K562 (cell line): ENCODE measurements around the gene SLC12A3. TPM values are rescaled to one million over a fixed set of nuclear protein-coding genes. Genes with fewer than 3 reads are reported as not detected.

Experiments used
- BDP1 ChIP-seq: IDR thresholded peaks from 3 replicates; pipeline ENCODE4 v1.6.1; 2011; ENCODE audit not compliant: insufficient read length, insufficient read depth
- C11orf30 ChIP-seq: fragments of 450-650 bp; IDR thresholded peaks from 2 replicates; pipeline ENCODE4 v1.6.1; 2016; ENCODE audit warnings: low read depth, mild to moderate bottlenecking
- ETV1 ChIP-seq: fragments of 450-650 bp; conservative IDR thresholded peaks from 2 replicates; pipeline ENCODE4 v1.6.1; 2016; ENCODE audit warnings: missing genetic modification characterization, control low read depth, low read depth, missing compliant biosample characterization
- FOSL1 ChIP-seq: fragments of 200-800 bp; sonication (Bioruptor generic); conservative IDR thresholded peaks from 2 replicates; pipeline ENCODE4 v1.6.1; 2016; ENCODE audit warnings: missing genetic modification characterization, missing compliant biosample characterization
- HDAC6 ChIP-seq: IDR thresholded peaks from 2 replicates; pipeline ENCODE4 v1.6.1; 2012; ENCODE audit warnings: low read depth, mild to moderate bottlenecking, control low read depth, inconsistent platforms, low read length, moderate library complexity
- MCM2 ChIP-seq: fragments of 450-650 bp; IDR thresholded peaks from 2 replicates; pipeline ENCODE4 v1.6.1; 2017; ENCODE audit warnings: low read depth, mild to moderate bottlenecking
- NKRF ChIP-seq: fragments of 450-650 bp; IDR thresholded peaks from 2 replicates; pipeline ENCODE4 v1.6.1; 2016; ENCODE audit warnings: borderline replicate concordance
- RBM25 ChIP-seq: fragments of 200-400 bp; formaldehyde crosslinking; IDR thresholded peaks from 2 replicates; pipeline ENCODE4 v1.6.1; 2018; ENCODE audit warnings: low read length, low read depth, moderate library complexity; ENCODE audit not compliant: severe bottlenecking
- RBM39 ChIP-seq: fragments of 200-400 bp; formaldehyde crosslinking; optimal IDR thresholded peaks from 2 replicates; pipeline ENCODE3; 2018; ENCODE audit warnings: low read depth, low read length
- U2AF2 ChIP-seq: fragments of 200-400 bp; formaldehyde crosslinking; optimal IDR thresholded peaks from 2 replicates; pipeline ENCODE3; 2017; ENCODE audit warnings: low read depth, mild to moderate bottlenecking, low read length
- ZFP91 ChIP-seq: sonication (generic); formaldehyde crosslinking; IDR thresholded peaks from 2 replicates; pipeline ENCODE4 v1.8.0; 2022; ENCODE audit warnings: mild to moderate bottlenecking, missing genetic modification reagents
- ZNF175 ChIP-seq: fragments of 200-800 bp; sonication (Bioruptor generic); IDR thresholded peaks from 2 replicates; pipeline ENCODE4 v1.6.1; 2016; ENCODE audit warnings: low read depth, mild to moderate bottlenecking, missing genetic modification characterization, missing compliant biosample characterization
- ZNF24 ChIP-seq: fragments of 450-650 bp; IDR thresholded peaks from 2 replicates; pipeline ENCODE4 v1.6.1; 2016
- ZNF347 ChIP-seq: fragments of 450-650 bp; formaldehyde crosslinking; IDR thresholded peaks from 2 replicates; pipeline ENCODE4 v1.4.0; 2020; ENCODE audit warnings: low read depth, mild to moderate bottlenecking, moderate library complexity
- ZNF766 ChIP-seq: fragments of 200-800 bp; sonication (Bioruptor generic); conservative IDR thresholded peaks from 2 replicates; pipeline ENCODE4 v1.6.1; 2016; ENCODE audit warnings: missing genetic modification characterization, missing compliant biosample characterization
- polyA plus RNA-seq, 8 experiments: library from polyadenylated mRNA; depleted of rRNA in 4 of 8; stranded (reverse) in 5 of 8; unstranded in 3 of 8; fragments of >200 nt; fragmentation: Nextera tagmentation in 2 of 8; fragmentation: Illumina TruSeq in 1 of 8; extraction: Ambion mirVana in 2 of 8; extraction: Trizol in 1 of 8; gene quantifications; 2 replicates each; pipeline versions ENCODE4 v1.2.1 to v1.2.3, GENCODE V29; 2011 to 2014; ENCODE audit warnings: inconsistent platforms in 1 of 8, missing spikeins in 1 of 8
- total RNA-seq, 7 experiments: library from RNA; depleted of rRNA in 6 of 7; stranded (reverse); fragments of >200 nt in 6 of 7; fragmentation: Illumina TruSeq in 2 of 7; extraction: Trizol in 2 of 7; gene quantifications; 2 replicates each; pipeline versions ENCODE4 v1.2.1 to v1.2.3, GENCODE V29; 2011 to 2021; ENCODE audit warnings: low replicate concordance in 1 of 7
- TF ChIP-seq, protein P1 (sequence below): sonication (generic); formaldehyde crosslinking; IDR thresholded peaks from 2 replicates; pipeline ENCODE4 v1.8.0; 2022; ENCODE audit warnings: mild to moderate bottlenecking, low read depth, missing genetic modification reagents
- TF ChIP-seq, protein P2 (sequence below): fragments of 250-450 bp; sonication (Bioruptor Pico); IDR thresholded peaks from 2 replicates; pipeline ENCODE4 v1.8.0; 2022; ENCODE audit warnings: moderate library complexity, mild to moderate bottlenecking, inconsistent platforms
- TF ChIP-seq, protein P3 (sequence below): fragments of 250-450 bp; sonication (Bioruptor Pico); IDR thresholded peaks from 2 replicates; pipeline ENCODE4 v1.5.0; 2021; ENCODE audit warnings: mild to moderate bottlenecking, borderline replicate concordance

The SLC12A3 gene
- total and polyA plus RNA-seq, 9 of the 15 experiments (the other 6 are each of a cell fraction or from before 2014, with no cell fraction given), result not detected

- TF ChIP-seq ZFP91 (CRISPR knock-in tag) (no peak), MCM2 (no peak), ZNF766 (CRISPR knock-in tag) (no peak), BDP1 (no peak), NKRF (no peak), U2AF2 (no peak), ETV1 (tag) (no peak), RBM25 (no peak), RBM39 (no peak), HDAC6 (no peak), C11orf30 (no peak), ZNF175 (CRISPR knock-in tag) (no peak), ZNF24 (no peak), ZNF347 (CRISPR knock-in tag) (no peak), FOSL1 (tag) (peak; percentile 75)
- TF ChIP-seq, protein P1, sequence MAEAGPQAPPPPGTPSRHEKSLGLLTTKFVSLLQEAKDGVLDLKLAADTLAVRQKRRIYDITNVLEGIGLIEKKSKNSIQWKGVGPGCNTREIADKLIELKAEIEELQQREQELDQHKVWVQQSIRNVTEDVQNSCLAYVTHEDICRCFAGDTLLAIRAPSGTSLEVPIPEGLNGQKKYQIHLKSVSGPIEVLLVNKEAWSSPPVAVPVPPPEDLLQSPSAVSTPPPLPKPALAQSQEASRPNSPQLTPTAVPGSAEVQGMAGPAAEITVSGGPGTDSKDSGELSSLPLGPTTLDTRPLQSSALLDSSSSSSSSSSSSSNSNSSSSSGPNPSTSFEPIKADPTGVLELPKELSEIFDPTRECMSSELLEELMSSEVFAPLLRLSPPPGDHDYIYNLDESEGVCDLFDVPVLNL (CRISPR knock-in tag), result no peak
- TF ChIP-seq, protein P2, sequence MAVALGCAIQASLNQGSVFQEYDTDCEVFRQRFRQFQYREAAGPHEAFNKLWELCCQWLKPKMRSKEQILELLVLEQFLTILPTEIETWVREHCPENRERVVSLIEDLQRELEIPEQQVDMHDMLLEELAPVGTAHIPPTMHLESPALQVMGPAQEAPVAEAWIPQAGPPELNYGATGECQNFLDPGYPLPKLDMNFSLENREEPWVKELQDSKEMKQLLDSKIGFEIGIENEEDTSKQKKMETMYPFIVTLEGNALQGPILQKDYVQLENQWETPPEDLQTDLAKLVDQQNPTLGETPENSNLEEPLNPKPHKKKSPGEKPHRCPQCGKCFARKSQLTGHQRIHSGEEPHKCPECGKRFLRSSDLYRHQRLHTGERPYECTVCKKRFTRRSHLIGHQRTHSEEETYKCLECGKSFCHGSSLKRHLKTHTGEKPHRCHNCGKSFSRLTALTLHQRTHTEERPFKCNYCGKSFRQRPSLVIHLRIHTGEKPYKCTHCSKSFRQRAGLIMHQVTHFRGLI (CRISPR knock-in tag), result no peak
- TF ChIP-seq, protein P3, sequence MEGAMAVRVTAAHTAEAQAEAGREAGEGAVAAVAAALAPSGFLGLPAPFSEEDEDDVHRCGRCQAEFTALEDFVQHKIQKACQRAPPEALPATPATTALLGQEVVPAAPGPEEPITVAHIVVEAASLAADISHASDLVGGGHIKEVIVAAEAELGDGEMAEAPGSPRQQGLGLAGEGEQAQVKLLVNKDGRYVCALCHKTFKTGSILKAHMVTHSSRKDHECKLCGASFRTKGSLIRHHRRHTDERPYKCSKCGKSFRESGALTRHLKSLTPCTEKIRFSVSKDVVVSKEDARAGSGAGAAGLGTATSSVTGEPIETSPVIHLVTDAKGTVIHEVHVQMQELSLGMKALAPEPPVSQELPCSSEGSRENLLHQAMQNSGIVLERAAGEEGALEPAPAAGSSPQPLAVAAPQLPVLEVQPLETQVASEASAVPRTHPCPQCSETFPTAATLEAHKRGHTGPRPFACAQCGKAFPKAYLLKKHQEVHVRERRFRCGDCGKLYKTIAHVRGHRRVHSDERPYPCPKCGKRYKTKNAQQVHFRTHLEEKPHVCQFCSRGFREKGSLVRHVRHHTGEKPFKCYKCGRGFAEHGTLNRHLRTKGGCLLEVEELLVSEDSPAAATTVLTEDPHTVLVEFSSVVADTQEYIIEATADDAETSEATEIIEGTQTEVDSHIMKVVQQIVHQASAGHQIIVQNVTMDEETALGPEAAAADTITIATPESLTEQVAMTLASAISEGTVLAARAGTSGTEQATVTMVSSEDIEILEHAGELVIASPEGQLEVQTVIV (CRISPR knock-in tag), result no peak
These were observed 99.5 kb downstream of the SLC12A3 start (continued) for GRCh38 chr16:56964243-56965148.
